Measurements from ENCODE around the gene SDHAF2.
"Not testable (repeated sequence)": the region's sequence is repeated elsewhere in the genome, so short reads cannot be mapped to it uniquely, and the experiment has no call there.

Gene SDHAF2

DNA sequence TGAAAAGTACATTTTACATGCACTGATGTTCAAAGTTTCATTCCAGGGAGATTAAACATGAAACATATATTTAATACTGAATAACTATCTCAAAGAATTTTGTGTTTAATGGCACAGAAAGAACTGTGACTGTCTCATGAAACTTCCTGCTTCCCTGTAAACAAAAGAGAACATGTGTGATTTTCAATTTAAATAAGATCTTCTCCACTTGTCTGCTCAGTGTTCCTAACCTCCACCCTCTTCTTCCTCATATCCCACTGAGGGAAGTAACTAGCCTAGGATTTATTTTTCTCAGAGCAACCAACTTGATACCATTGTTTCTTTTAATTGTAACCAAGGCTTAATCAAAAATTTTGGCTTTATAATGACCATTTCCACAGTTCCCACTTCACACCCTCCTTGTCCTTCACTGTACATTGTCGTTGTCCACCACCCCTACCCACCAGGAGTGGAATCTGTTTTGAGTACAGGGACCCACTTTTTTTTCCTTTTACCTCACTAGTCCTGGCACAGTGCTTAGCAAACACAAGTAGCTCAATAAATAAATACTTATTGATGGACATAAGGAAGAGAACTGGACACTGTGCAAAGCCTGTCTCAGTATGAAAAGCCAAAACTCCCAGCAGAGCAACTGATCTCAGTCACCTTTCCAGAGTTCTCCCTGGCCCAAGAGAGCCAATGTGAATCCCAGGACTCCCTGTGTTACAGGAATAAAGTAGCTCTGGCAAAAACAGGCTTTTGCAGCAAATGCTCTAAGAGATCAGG is 4.4 kb upstream of the SDHAF2 start:
- no peak for DNase-seq

DNA sequence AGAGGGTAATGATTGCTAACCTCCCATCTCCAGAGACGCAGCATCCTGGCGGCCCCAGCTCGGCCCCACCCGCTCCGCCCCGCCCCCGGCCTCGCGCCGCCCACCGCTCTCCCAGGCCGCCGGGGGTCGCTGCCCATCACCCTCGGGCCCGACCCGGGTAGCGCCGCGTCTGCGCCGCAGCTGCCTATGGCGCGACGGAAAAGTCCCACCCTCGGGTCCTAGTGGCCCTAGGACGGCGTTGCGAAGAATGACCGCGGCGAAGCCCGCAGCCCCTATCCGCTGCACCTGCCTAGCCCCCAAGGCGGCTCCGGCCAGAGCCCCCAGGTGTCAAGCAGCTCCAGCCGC is 606 bp upstream of the SDHAF2 start:
- DNase-seq = peak; percentile 60 to 83 (median 68)

GRCh38 chr11:61430839-61431238 is 915 bp downstream of the SDHAF2 start:
- not testable (repeated sequence) for DNase-seq

DNA sequence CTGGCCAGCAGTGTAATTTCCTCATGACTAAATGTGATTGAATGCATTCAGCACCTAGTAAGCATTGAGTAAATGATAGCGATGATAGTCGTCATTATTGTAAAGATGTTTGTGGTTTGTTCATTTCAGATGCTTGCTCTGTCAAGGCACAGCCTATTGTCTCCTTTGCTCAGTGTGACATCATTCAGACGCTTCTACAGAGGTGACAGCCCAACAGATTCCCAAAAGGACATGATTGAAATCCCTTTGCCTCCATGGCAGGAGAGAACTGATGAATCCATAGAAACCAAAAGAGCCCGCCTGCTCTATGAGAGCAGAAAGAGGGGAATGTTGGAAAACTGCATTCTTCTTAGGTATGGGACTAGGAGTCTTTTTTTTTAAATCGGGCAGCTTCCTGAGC is 7.6 kb downstream of the SDHAF2 start:
- no peak for DNase-seq

GRCh38 chr11:61439615-61440014 is 9.7 kb downstream of the SDHAF2 start:
- DNase-seq = no peak

DNA sequence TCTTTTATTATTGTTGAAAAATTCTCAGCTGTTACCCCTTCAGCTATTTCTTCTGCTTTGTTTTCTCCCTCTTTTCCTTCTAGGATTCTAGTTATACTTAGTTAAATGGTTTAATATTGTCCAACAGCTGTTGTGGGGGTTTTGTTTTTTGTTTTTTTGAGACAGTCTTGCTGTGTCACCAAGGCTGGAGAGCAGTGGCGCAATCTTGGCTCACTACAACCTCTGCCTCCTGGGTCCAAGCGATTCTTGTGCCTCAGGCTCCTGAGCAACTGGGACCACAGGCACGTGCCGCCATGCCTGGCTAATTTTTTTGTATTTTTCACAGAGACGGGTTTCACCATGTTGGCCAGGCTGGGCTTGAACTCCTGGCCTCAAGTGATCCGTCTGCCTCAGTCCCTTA is 12.7 kb downstream of the SDHAF2 start:
- DNase-seq = no peak

GRCh38 chr11:61445516-61445915 is 15.6 kb downstream of the SDHAF2 start:
- no peak for DNase-seq

DNA sequence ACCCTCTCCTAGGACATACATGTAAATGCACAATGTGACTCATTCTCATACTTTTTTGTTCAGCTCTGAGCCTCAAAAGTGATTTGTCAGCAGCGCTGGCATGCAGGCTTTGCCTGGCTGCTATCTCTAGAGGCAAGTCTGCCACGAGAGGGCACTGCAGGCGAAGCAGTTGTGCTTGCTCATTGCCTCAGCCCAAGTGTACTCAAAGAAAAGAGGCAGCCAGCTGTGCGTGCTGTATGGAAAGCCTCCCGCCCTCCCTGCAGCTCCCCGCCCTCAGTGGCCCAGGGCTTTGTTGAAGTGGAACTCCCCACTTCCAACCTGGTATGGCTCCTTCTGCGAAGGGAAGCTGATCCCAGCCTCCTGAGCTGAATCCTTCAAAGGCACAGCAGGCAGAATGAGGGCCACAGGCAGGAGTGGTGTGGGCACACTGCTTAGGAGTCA is 16.3 kb downstream of the SDHAF2 start:
- peak; percentile 93 to 95 (median 94) for DNase-seq

DNA sequence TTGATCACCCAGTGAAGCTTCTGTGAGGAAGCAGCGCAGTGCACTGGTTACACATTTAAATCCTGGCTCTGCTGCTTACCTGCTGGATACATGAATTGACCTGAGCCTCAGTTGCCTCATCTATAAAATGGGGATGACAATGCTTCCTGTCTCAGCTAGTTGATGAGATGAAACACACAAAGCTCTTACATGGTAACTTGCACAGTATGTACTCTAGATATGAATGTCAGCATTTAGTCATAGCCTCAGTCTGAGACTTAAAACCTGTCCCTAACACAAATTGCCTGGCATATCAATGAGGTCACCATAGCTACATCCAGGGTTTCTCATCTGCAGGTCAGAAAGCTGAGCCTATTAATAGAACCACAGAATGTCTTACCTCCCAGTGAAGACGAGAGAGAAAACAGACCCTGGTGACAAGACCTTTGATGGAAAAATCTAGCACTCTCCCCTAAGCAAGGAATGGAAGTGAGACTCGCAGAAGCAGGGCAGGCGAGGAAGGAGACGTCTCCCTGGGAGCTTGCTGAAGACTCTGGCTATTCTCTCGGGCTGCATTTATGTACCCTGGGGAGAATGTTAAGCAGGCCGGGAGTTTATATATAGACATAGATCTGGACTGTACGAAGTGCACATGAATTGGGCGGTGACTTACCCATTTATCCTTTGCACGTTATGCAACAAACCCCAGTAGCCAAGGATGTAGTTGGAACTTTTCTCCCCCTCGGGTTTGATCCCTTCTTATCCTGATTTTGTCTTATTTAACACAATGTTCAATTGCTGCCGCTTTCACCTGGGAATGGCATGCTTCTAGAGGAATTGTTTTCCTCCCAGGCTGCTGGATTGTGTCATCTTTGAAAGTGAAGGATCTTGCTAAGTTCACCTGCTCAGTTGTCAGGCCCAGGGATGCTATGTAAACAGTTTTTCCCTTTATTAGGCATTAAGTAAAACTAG is 18.0 kb downstream of the SDHAF2 start:
- no peak for DNase-seq

- DNase-seq = no peak
Measured at GRCh38 chr11:61448552-61448927, 18.6 kb downstream of the SDHAF2 start.

DNA sequence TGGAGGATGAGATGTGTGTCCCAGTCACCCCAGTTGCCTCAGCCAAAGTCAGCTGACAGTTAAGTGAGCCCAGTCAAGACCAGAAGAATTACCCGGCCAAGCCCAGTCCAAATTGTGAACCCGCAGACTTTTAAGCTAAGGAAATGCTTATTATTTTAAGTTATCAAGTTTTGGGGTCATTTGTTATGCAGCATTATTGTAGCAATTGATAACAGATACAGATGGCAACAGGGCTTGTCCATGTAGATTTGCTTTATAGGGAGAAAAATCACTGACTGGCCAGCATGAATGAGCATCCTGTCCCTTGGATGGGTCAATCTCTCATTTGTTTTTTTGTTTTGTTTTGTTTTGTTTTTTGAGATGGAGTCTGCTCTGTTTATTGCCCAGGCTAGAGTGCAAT is 22.9 kb downstream of the SDHAF2 start:
- DNase-seq = no peak

DNA sequence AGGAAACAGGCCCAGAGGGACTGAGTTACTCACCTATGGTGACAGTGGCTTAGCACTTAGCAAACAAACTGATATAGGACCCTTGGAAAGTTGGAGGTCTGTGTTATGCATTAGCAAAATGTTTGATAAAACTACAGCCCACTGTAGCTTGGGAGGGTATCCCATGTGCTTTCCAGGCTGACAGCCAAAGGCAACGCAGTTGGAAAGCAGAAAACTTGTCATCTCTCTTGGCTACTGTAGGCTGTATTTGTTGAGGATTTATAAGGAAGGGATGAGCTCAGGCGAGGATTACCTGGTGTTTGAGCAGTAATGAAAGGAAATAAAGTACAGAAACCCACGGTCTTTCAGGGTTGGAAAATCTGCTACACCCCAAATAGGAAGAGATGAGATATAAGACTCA is 23.8 kb downstream of the SDHAF2 start:
- no peak for DNase-seq

- DNase-seq = no peak
Measured at GRCh38 chr11:61454520-61454919, 24.6 kb downstream of the SDHAF2 start.

DNA sequence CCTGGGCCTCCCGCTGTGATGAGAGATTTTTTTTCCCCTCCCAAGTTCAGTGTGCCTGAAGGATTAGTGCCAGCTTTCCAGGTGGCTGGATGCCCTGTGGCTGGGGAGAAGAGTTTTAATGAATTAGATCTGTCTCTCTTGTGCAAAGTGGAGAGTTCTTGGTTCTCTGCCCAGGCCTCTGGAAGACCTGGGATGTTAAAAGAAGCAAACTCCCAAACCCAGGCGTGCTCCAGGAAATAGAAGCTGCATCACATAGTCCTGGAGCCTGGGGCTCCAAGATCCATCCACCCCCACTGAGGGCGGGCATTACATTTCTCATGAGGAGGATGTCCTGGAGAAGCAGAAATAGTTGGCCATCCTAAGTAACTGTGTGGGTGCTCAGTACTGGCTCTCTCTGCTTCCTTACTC is 30.6 kb downstream of the SDHAF2 start:
- no peak for DNase-seq

- no peak for DNase-seq
Measured at GRCh38 chr11:61460986-61461385, 31.1 kb downstream of the SDHAF2 start.

DNA sequence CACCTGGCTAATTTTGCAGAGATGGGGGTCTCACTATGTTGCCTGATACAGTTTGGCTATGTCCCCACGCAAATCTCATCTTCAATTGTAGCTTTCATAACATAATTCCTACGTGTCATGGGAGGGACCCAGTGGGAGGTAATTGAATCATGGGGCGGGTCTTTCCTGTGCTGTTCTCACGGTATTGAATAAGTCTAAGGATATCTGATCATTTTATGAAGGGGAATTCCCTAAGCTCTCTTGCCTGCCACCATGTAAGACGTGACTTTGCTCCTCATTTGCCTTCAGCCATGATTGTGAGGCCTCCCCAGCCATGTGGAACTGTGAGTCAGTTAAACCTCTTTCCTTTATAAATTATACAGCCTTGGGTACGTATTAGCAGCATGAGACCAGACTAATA is 37.7 kb downstream of the SDHAF2 start:
- DNase-seq = not testable (repeated sequence)

DNA sequence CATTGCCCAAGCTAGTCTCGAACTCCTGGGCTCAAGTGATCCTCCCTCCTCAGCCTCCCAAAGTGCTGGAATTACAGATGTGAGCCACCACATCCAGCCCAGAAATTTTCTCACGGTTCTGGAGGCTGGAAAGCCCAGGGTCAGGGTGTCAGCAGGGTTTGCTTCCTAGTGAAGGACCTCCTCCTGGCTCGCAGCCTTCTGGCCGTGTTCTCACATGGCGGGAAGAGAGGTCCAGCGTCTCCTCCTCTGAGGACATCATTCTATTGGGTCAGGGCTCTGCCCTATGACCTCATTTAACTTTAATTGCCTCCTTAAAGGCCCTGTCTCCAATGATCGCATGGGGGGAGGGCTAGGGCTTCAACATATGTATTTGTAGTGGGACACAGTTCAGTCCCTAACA is 38.1 kb downstream of the SDHAF2 start:
- DNase-seq = no peak

DNA sequence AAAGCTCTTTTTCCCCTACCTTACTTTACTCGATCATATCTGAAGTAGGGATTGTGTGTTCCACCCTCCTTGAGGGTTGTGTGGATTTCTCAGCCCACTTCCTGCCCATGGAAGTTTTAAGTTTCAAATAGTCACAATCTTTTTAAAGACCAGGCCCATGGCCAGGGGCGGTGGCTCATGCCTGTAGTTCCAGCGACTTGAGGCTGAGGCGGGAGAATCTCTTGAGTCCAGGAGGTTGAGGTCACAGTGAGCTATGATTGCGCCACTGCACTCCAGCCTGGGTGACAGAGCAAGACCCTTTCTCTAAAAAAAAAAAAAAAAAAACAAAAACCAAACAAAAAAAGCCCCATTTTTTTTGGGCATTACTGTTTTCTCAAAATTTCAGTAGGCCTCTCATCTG is 42.4 kb downstream of the SDHAF2 start:
- no peak for DNase-seq

- DNase-seq = no peak
Measured at GRCh38 chr11:61472868-61473267, 42.9 kb downstream of the SDHAF2 start.

GRCh38 chr11:61473370-61474012 is 43.6 kb downstream of the SDHAF2 start:
- DNase-seq = peak in 1 of 4 experiments; percentile 21

DNA sequence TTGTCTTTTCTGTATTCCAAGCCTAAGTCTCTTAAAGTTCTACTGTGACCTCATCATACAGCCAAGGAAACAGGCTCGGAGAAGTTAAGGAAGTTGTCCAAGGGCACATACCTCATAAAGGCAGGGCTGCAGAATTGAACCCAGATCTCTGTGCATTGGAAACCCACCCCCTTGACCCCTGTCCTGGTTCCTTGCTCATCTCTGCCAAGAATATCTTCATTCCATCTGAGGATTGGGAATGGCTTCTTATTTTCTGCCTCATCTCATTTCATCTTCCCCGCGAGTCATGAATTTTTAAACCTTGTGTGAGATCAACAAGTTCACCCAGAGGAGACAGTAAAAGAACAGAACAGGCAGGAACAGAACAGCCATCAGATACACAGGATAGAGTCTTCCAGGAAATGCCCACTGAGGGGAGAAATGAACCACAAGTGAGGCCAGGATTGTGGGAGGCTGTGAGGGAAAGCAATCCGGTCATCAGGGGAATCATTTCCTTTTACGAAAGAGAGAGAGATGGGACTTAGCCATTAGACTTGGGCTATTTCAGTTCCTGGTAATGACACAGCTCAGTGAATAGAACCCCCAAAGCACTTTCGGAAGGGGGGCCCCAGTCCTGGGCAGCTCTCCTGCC is 44.2 kb downstream of the SDHAF2 start:
- no peak for DNase-seq

DNA sequence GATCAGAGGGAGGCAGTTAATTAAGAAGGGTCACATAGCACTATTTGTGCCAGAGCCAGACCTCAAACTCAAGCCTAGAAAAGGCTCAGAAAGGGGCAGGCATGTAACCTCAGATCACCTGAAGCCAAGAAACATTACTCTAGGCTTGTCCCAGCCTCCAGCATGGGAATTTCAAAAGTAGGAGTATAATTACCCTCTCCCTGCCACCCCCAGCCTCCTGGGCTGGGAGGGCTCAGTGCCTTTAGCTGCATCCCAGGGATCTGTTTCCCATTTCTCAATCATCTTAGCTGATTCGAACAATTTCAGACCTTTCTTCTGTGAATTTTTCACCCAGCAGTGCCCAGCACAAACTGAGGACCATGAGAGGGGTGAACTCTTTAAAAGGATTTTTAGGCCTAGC is 45.5 kb downstream of the SDHAF2 start:
- no peak for DNase-seq

DNA sequence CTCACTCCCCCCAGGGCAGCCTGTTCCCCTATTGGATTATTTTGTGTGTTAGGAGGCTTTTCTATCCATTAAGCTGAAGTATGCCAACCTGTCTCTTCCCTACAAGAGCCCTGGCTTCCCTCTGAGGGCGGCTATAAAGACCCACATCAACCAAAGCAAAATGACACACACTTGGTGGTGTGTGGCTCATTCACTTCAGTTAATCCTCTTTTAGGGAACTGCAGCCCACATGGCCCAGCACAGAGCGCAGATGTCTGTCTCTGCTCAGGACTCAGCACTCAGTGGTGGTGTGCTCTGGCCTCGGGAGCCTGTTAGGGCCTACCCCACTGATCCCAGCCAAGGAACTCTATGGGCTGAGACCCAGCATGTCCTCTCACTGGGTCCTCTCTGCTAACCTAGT is 46.4 kb downstream of the SDHAF2 start:
- peak; percentile 43 to 65 (median 60) for DNase-seq

All from suppressor macrophage (primary cell).